ENCODE data around the gene ENKUR. TPM values are rescaled to one million over a fixed set of nuclear protein-coding genes. Genes with fewer than 3 reads are reported as not detected.
A peak's percentile ranks its signal among the peaks of the same experiment; 100 is the strongest.

Gene ENKUR, protein sequence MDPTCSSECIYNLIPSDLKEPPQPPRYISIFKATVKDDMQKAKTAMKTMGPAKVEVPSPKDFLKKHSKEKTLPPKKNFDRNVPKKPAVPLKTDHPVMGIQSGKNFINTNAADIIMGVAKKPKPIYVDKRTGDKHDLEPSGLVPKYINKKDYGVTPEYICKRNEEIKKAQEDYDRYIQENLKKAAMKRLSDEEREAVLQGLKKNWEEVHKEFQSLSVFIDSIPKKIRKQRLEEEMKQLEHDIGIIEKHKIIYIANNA
- total RNA-seq = under 1 TPM in 1 of 2 donors, not detected in 1; 0.08 TPM

GRCh38 chr10:25015828-25016375, at the start of gene ENKUR:
TSS of gene ENKUR (minus strand) at chr10:25016158. CDS start at chr10:25015936, 222 bp downstream.
- Mint-ChIP-seq H3K9me3 (peaks cover 0 to 14% of the 10 kb centered on the region in 2 donors), H3K27ac (peak within 1 kb of the TSS; percentile 92 to 98), H3K36me3 (peaks cover 10 to 21% of the 10 kb centered on the region in 2 donors)
- ATAC-seq (peak; percentile 51 to 65), DNase-seq (ENCODE audit: low spot score in 2 of 2) (peak; percentile 85 to 87)

GRCh38 chr10:25064401-25064800, 48.4 kb upstream of the ENKUR start:
- DNase-seq (ENCODE audit: low spot score in 2 of 2) = no peak
- H3K36me3 Mint-ChIP-seq = peaks cover 0 to 18% of the 10 kb centered on the region in 2 donors
- peaks cover 0 to 16% of the 10 kb centered on the region in 2 donors for H3K9me3 Mint-ChIP-seq
- H3K27ac Mint-ChIP-seq = no peak overlapping the region
- ATAC-seq = no peak

DNA sequence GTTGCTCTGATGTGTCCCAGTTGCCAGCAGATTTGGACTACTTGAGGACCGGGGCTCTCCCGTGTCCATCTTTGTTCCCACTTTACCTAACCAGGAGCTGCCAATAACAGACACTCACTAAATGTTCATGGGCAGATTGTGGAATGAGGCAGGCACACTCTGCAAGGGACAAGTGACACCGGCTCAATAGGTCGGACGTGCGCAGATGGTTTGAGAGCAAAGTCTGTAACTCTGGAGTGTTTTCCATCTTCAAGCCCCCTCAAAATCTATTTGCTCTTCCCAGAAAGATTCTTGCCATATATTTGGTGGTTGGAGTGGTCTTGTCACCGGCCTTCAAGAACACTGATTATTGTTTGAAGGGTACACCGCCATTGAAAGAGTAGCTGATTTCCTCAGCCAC, 47.7 kb upstream of the ENKUR start:
- peaks cover 0 to 16% of the 10 kb centered on the region in 2 donors for H3K9me3 Mint-ChIP-seq
- H3K36me3 Mint-ChIP-seq = peaks cover 0 to 18% of the 10 kb centered on the region in 2 donors
- H3K27ac Mint-ChIP-seq = peak overlapping the region; percentile 4 to 77
- peak in 1 of 2 donors; percentile 39 for ATAC-seq
- no peak for DNase-seq (ENCODE audit: low spot score in 2 of 2)

DNA sequence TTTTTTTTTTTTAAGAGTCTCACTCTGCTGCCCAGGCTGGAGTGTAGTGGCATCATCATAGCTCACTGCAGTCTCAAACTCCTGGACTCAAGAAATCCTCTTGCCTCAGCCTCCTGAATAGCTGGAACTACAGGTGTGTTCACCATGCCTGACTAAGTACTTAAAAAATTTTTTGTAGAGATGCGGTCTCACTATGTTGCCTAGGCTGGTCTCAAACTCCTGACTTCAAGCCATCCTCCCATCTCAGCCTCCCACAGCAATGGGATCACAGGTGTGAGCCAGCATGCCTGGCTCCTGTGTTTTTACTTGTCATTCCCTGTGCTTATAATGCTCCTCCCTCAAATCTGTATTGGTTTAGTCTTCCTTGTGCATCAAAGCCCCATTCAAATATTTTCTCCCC, 47.2 kb upstream of the ENKUR start:
- H3K36me3 Mint-ChIP-seq = peaks cover 0 to 18% of the 10 kb centered on the region in 2 donors
- ATAC-seq = no peak
- peak overlapping the region; percentile 4 to 77 for H3K27ac Mint-ChIP-seq
- DNase-seq (ENCODE audit: low spot score in 2 of 2) = no peak
- peaks cover 0 to 16% of the 10 kb centered on the region in 2 donors for H3K9me3 Mint-ChIP-seq

DNA sequence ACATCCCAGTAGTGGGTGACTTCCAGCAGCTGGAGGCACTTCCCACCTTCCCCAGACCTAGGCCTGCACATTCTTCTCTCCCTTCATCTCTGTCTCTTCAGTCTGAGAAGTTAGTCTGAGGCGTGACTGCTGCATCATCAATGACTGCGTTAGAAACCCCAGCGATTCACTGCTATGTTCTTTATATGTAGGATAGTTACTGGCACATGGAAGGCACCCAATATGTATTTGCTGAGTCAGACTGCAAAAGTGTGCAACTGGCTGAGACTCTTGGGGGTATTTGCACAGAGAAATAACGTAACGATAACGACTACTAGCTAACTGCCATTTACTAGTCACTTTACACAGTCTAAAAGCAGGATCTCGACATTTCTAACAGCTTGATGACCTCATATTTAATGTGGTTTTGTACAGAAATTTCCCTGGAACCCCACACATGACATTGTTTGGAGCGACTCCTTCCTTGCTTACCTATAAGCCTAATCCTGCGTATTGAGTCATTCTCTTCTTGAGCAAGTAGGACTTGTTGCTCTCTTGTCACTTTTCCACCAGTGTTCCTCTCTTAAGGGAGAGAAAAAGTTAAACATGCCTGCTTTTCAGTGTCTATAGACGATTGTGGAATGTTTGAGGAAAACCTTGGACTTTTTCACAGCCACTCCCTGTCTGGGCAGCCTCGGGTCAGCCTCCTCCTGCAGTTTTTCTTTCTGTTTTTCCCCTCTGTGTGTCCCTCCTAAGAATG, 45.9 kb upstream of the ENKUR start:
- H3K27ac Mint-ChIP-seq = peak overlapping the region; percentile 77 to 97
- peaks cover 0 to 18% of the 10 kb centered on the region in 2 donors for H3K36me3 Mint-ChIP-seq
- ATAC-seq (no peak), DNase-seq (ENCODE audit: low spot score in 2 of 2) (no peak)
- peaks cover 0 to 16% of the 10 kb centered on the region in 2 donors for H3K9me3 Mint-ChIP-seq

DNA sequence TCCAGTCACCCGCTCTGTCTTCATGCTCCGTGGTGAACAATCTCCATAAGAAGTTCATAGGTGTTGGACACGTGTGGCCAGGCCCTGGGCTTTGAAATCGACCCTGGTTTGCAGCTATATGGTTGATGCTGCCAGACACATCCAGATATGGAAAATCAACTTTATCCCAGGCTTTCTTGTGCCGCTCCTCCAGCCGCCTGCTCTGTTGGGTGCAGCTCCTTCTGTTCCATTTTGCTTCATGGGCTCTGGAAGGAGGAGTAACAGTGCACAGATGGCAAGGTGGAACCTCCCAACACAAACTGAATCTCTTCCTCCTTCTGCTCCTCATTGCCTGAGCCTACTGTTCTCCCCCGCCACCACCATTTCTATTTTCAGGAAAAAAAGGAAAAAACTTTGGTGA, 45.2 kb upstream of the ENKUR start:
- no peak for ATAC-seq
- Mint-ChIP-seq H3K27ac (peak overlapping the region in 1 of 2 donors; percentile 77), H3K36me3 (peaks cover 0 to 18% of the 10 kb centered on the region in 2 donors), H3K9me3 (peaks cover 0 to 16% of the 10 kb centered on the region in 2 donors)
- no peak for DNase-seq (ENCODE audit: low spot score in 2 of 2)

DNA sequence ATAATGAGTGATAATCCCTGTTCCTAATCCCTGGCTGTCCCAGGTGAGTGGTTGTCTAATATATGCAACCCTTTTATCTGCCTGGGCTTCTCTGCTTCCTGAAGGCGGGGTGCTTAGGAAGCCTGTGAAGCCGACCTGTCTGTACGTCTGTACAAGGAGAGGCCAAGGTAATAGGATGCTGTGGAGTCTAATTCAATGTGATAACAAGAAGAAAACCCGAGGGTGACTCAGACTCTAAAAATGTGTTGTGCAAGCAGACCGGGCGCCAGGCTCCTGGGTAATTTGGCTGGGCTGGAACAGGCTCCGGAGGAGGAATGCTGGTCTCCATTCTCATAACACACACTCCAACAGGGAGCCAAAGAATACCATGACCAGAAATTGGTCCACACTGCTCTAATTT, 44.0 kb upstream of the ENKUR start:
- H3K9me3 Mint-ChIP-seq = peaks cover 0 to 9% of the 10 kb centered on the region in 2 donors
- DNase-seq (ENCODE audit: low spot score in 2 of 2) (no peak), ATAC-seq (no peak)
- peaks cover 0 to 14% of the 10 kb centered on the region in 2 donors for H3K36me3 Mint-ChIP-seq
- no peak overlapping the region for H3K27ac Mint-ChIP-seq

DNA sequence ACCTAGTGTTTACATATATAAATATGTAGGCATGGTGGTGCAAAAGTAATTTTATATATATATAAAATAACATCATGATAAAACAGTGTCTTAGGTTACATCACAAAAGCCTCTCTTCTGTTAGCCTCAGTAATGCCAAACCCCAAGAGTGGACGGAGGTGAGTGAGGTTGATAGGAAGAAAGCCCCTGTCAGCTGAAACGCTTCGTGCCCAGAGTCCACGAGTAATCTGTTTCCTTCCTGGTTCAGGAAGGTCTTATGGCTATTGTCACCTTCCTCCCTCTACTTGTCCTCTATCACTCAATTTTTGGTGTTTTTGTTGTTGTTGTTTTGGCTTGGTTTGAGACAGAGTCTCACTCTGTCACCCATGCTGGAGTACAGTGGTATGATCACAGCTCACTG, 41.9 kb upstream of the ENKUR start:
- H3K36me3 Mint-ChIP-seq = no peaks in the 10 kb centered on the region

DNA sequence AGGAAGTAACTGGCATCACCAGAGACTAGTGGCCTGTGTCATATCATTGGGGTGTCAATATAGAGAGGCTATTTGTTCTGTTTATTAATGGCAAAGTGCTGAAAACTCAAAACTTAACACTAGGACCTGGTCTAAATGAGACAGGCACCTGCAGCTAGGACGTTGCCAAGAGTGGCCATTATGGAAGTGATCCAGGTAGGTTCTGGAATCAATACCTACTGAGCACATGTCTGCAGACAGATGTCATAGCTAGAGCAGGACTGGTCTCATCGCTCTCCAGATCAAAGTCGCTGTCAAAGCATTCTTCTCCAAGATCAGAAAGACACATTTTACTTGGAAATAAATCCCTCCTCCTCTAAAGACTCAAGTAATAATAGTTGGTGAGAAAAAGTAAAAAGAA, 40.8 kb upstream of the ENKUR start:
- Mint-ChIP-seq H3K27ac (no peak overlapping the region), H3K9me3 (no peaks in the 10 kb centered on the region), H3K36me3 (no peaks in the 10 kb centered on the region)
- no peak for ATAC-seq
- no peak for DNase-seq (ENCODE audit: low spot score in 2 of 2)

More for the DNA sequence above, 41.9 kb upstream of the ENKUR start:
- ATAC-seq (no peak), DNase-seq (ENCODE audit: low spot score in 2 of 2) (no peak)
- H3K9me3 Mint-ChIP-seq = no peaks in the 10 kb centered on the region
- no peak overlapping the region for H3K27ac Mint-ChIP-seq

DNA sequence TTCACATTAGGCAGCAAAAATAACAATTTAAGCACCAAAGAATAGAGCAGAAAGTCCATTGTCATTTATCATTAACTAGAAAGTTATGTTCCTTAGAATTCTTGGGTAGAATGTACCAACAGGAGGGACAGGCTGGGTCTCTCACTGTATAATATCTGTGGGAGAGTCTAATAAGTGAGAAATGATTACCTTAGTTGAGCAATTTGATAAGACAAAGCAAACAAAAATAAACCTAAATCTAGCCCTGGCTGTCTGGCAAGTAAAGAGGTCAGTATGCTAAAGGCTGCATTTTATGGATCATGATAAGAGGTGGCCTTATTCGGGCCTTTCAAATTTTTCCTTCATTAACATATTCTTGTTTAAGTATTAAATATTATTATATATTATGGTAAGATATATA, 36.1 kb upstream of the ENKUR start:
- no peak for DNase-seq (ENCODE audit: low spot score in 2 of 2)
- Mint-ChIP-seq H3K27ac (no peak overlapping the region), H3K9me3 (no peaks in the 10 kb centered on the region), H3K36me3 (no peaks in the 10 kb centered on the region)
- no peak for ATAC-seq

DNA sequence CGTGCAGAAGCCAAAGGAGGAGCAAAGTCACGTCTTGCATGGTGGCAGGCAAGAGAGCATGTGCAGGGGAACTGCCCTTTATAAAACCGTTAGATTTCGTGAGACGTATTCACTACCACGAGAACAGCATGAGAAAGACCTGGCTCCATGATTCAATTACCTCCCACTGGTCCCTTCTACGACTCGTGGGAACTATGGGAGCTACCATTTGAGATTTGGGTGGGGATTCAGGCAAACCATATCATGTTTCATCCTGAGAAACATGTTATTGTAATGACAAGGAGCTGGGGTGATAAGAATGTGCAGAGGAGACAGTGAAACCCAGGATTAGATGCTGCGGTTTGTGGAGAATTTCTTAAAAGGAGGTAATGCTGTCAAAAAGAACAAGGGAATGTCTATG, 34.4 kb upstream of the ENKUR start:
- H3K27ac Mint-ChIP-seq = no peak overlapping the region
- DNase-seq (ENCODE audit: low spot score in 2 of 2) = no peak

GRCh38 chr10:25049966-25050365, 34.0 kb upstream of the ENKUR start:
- Mint-ChIP-seq H3K9me3 (no peaks in the 10 kb centered on the region), H3K36me3 (no peaks in the 10 kb centered on the region), H3K27ac (no peak overlapping the region)
- ATAC-seq (no peak), DNase-seq (ENCODE audit: low spot score in 2 of 2) (no peak)

More for the DNA sequence above, 34.4 kb upstream of the ENKUR start:
- Mint-ChIP-seq H3K9me3 (no peaks in the 10 kb centered on the region), H3K36me3 (no peaks in the 10 kb centered on the region)
- ATAC-seq = no peak

DNA sequence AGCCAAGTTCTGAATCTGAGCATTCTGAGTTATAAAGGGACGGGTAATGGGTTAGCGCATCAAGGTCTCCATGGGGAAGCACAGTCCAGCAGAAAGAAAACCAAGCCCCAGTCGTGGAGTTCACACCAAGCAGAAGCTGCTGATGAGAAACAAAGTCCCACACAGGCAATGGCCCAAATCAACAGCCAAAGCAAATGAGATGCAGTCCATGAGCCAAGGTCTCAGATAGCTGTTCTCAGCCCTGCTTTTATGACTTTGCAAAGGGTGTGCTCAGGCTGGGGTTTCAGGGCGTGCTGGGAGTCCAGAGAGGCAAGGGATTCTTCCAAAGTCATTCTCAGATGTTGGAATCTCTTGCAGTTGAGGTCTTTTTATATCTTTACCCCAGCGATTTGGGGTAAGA, 32.5 kb upstream of the ENKUR start:
- no peaks in the 10 kb centered on the region for H3K9me3 Mint-ChIP-seq
- DNase-seq (ENCODE audit: low spot score in 2 of 2) (no peak), ATAC-seq (no peak)
- H3K27ac Mint-ChIP-seq = no peak overlapping the region
- H3K36me3 Mint-ChIP-seq = no peaks in the 10 kb centered on the region

DNA sequence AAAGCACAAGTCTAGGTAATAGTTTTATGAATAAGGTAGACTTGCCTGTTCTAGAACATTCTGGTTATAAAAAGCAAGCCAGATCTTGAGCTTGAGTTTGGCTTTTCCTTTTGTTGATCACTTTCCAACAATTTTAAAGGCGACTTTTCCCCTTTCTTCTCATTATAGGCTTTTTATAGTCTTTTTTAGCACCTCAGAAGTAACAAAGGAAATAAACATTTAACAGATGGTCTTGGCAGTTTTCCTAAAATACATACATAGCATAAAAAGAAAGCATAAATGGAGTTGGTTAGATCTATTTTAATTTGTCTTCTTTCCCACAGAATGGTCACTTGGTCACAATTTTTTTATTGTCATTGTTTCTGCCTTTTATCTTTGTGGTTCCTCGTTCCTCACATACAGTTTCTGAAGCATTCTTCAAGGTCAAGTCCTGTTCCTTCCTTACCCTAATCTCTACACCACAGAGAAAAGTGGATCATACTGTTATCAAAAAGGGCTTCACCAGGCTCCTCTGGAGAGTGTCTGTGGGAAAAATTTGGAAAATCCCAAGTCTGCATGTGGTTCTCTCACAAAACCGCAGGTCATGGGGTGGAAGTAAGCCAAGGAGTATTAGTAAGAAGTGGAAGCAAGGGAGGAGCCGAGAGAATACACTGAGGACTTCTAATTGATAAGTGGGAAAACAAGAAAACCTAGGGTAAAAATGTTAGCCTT, 31.8 kb upstream of the ENKUR start:
- Mint-ChIP-seq H3K27ac (no peak overlapping the region), H3K9me3 (no peaks in the 10 kb centered on the region), H3K36me3 (no peaks in the 10 kb centered on the region)
- ATAC-seq (no peak), DNase-seq (ENCODE audit: low spot score in 2 of 2) (no peak)

- DNase-seq (ENCODE audit: low spot score in 2 of 2) (no peak), ATAC-seq (no peak)
- Mint-ChIP-seq H3K27ac (no peak overlapping the region), H3K36me3 (no peaks in the 10 kb centered on the region), H3K9me3 (no peaks in the 10 kb centered on the region)
Observed at GRCh38 chr10:25047088-25047487, 31.1 kb upstream of the ENKUR start.

- no peak for DNase-seq (ENCODE audit: low spot score in 2 of 2)
- Mint-ChIP-seq H3K27ac (no peak overlapping the region), H3K36me3 (no peaks in the 10 kb centered on the region), H3K9me3 (no peaks in the 10 kb centered on the region)
- ATAC-seq = no peak
Observed at GRCh38 chr10:25046641-25047040, 30.7 kb upstream of the ENKUR start.

- Mint-ChIP-seq H3K27ac (no peak overlapping the region), H3K9me3 (no peaks in the 10 kb centered on the region), H3K36me3 (no peaks in the 10 kb centered on the region)
- DNase-seq (ENCODE audit: low spot score in 2 of 2) (no peak), ATAC-seq (no peak)
Observed at GRCh38 chr10:25039531-25039930, 23.6 kb upstream of the ENKUR start.
